Measurements from ENCODE around the gene IMMP2L.

IMMP2L gene

DNA sequence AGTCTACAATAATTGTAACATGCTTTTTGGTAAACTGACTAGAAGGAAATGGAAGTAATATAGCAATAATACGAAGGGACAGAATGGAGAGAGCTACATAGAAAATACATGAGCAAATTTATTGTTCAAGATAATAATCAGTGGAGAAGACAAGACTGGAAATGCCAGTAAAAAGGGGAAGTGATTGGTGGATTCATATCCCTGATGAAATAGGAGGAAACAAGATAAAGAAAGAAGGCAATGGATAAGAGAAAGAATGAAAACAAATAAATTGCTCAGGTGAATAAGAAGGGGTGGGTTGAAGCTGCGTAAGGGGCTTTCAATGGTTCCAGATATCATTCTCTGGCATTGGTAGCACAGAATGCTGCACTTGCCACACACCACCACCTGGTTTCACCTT lies 335.5 kb downstream of the IMMP2L start:
- no peak for TF ChIP-seq POLR2AphosphoS5 (IDR thresholded peaks at IDR 0.05; ENCODE audit: low read depth, low read length)
- TF ChIP-seq FOXP2 (optimal IDR thresholded peaks at IDR 0.05; ENCODE audit: borderline replicate concordance, extremely low read depth, extremely low read length, insufficient read depth): no peak
- TF ChIP-seq SIN3A (IDR thresholded peaks at IDR 0.05; ENCODE audit: borderline replicate concordance, insufficient read depth, low read length): no peak
- no peak for TF ChIP-seq TAF1 (IDR thresholded peaks at IDR 0.05; ENCODE audit: borderline replicate concordance, insufficient read depth, low read length)
- no peak for TF ChIP-seq REST (IDR thresholded peaks at IDR 0.05; ENCODE audit: insufficient read depth in 1 of 2, low read depth in 2 of 2, low read length in 2 of 2)

- TF ChIP-seq REST (IDR thresholded peaks at IDR 0.05; ENCODE audit: insufficient read depth in 1 of 2, low read depth in 2 of 2, low read length in 2 of 2) (no peak), FOXP2 (optimal IDR thresholded peaks at IDR 0.05; ENCODE audit: borderline replicate concordance, extremely low read depth, extremely low read length, insufficient read depth) (no peak), TAF1 (IDR thresholded peaks at IDR 0.05; ENCODE audit: borderline replicate concordance, insufficient read depth, low read length) (no peak), POLR2AphosphoS5 (IDR thresholded peaks at IDR 0.05; ENCODE audit: low read depth, low read length) (no peak), SIN3A (IDR thresholded peaks at IDR 0.05; ENCODE audit: borderline replicate concordance, insufficient read depth, low read length) (no peak)
Observed at GRCh38 chr7:111224354-111225231, 337.7 kb downstream of the IMMP2L start.

DNA sequence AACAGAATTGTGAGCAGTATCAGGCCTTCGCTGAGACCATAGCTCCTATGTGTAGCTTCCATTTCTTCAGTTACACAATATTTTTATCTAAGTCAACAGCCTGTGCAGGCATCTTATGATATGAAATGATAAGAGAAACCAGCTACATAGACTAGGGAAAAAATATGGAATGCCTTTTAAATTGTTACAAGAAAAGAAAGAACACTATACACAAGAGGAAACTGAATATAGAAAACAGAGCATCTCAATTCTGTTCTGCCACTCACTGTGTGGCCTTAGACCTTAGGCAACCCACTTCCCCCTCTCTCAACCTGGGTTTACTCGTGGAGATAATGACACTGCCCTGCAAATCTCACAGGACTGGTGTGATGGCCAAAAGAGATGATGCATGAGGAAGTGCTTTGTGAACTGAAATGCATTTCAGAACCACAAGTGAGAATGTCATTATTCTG lies 338.5 kb downstream of the IMMP2L start:
- no peak for TF ChIP-seq REST (IDR thresholded peaks at IDR 0.05; ENCODE audit: insufficient read depth in 1 of 2, low read depth in 2 of 2, low read length in 2 of 2)
- TF ChIP-seq POLR2AphosphoS5 (IDR thresholded peaks at IDR 0.05; ENCODE audit: low read depth, low read length): no peak
- no peak for TF ChIP-seq SIN3A (IDR thresholded peaks at IDR 0.05; ENCODE audit: borderline replicate concordance, insufficient read depth, low read length)
- no peak for TF ChIP-seq TAF1 (IDR thresholded peaks at IDR 0.05; ENCODE audit: borderline replicate concordance, insufficient read depth, low read length)
- no peak for TF ChIP-seq FOXP2 (optimal IDR thresholded peaks at IDR 0.05; ENCODE audit: borderline replicate concordance, extremely low read depth, extremely low read length, insufficient read depth)

DNA sequence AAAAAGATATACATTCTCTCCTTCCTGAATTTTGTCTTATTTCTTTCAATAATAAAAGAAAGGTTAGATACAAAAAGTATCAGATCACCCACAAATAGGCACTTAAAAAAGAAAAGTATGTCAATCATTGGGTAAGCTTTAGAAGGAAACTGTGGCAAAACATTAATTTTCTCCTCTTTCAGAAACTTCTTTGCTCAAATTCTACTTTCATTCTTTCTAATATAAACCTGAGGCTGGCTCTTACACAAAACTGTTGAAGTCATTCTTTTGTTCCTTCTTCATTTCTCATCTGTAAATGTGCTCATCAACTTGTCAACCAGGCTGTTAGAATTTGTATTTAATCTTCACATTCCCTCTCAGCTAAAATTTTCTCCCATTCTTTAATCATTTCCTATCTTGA lies 346.7 kb downstream of the IMMP2L start:
- TF ChIP-seq FOXP2 (optimal IDR thresholded peaks at IDR 0.05; ENCODE audit: borderline replicate concordance, extremely low read depth, extremely low read length, insufficient read depth) (no peak), REST (IDR thresholded peaks at IDR 0.05; ENCODE audit: insufficient read depth in 1 of 2, low read depth in 2 of 2, low read length in 2 of 2) (no peak), SIN3A (IDR thresholded peaks at IDR 0.05; ENCODE audit: borderline replicate concordance, insufficient read depth, low read length) (no peak), TAF1 (IDR thresholded peaks at IDR 0.05; ENCODE audit: borderline replicate concordance, insufficient read depth, low read length) (no peak), POLR2AphosphoS5 (IDR thresholded peaks at IDR 0.05; ENCODE audit: low read depth, low read length) (no peak)
